Kidney glomerular epithelial cell (primary cell): ENCODE results near the gene FAS.
A peak's percentile ranks its signal among the peaks of the same experiment; 100 is the strongest.
"Not testable (repeated sequence)": the region's sequence is repeated elsewhere in the genome, so short reads cannot be mapped to it uniquely, and the experiment has no call there.

Experiments used
- DNase-seq: peaks from one replicate; lab custom pipeline; 2025; lab: John Stamatoyannopoulos, UW

FAS gene

DNA sequence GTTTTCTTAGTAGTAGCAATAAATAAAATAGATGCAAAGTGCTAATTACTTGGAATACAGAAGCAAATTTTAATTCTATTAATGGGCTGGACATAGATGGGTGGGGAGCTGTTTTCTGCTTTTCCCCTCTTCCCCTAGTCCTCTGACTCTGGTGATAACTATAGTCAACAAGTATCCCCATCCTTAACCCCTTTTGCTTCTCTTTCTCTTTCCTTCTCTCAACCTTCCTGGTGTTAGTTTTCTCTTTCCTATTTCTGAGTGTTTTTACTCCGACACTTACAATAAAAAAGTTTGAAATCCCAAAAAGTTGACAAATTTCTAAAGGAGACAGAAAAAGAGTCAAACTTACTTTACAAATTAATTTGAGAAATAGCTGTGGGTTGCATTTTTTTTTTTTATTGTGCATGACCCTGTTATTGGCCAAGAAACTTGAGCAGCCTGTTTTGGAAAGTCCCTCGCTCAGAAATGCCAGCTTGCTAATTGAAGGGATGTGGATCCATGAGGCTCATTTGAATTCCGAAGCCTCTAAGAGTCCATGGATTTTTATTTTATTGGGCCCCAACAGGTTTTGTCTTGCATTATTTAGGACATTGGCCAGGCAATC, 2.4 kb downstream of the FAS start:
- peak; percentile 36 for DNase-seq

- DNase-seq: peak; percentile 12
Measured at GRCh38 chr10:88994019-88994418, 3.4 kb downstream of the FAS start.

DNA sequence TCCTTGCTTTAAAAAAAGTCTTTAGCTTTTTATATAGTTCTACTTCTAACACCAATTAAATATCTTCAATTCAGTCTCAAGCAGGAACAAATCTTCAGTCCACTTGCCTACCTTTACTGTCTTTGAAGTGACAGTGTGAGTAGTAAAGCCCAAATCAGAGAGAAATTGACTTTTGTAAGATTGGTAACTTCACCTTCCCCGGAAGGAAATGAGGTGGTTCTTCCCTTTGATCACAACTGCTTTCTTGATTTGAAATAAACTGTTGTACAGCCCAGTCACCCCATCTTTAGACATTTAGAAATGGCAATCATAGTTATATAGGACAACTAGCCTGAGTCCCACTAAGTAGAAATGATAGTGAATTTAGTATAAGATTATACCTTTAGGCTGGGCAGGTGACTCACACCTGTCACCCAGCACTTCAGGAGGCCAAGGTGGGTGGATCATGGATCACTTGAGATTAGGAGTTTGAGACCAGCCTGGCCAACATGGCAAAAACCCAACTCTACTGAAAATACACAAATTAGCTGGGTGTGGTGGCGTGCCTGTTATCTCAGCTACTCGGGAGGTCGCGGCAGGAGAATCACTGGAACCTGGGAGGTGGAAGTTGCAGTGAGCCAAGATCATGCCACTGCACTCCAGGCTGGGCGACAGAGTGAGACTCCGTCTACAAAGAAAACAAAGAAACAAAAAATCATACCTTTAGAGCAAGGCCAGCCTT, 4.7 kb downstream of the FAS start:
- no peak for DNase-seq

DNA sequence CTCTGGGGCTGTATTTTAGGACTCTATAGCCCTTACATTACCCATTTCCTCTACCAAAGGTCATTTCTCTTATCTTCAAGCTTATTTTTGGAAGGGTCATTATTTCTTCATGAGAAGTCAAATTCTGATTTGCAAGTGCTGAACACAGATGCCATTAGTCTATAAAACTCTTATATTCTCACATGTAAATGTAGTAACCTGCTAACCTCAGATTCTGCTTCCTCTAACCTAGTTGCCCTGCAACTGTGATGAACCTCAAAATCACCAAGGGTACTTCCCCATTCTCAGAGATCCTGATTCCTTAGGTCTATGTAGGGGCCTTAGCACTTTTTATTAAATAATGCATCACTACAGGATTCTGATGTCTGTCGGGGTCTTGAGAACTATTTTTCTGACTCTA, 6.3 kb downstream of the FAS start:
- no peak for DNase-seq

- no peak for DNase-seq
Measured at GRCh38 chr10:88999625-89000024, 9.0 kb downstream of the FAS start.

- no peak for DNase-seq
Measured at GRCh38 chr10:89001024-89001728, 10.6 kb downstream of the FAS start.

GRCh38 chr10:89001729-89002072, 11.1 kb downstream of the FAS start:
- DNase-seq: no peak

- no peak for DNase-seq
Measured at GRCh38 chr10:89002226-89002978, 11.8 kb downstream of the FAS start.

DNA sequence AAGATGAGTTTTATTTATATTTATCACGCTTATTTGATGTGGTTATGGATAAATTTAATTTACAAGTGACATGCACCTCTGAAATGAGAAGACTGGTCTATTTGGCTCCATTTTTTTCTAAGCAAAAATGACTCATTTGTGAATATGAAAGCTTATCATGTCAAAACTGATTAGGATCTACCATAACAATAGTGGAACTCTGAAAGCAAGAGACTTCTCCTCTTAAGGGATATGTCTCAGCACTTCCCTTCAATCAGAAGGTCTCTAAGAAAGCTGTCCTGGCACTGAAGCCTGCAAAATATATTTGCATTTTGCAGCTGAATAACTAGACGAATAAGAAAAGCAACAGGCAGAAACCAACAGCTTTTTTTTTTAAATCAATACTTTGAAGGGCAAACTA, 12.7 kb downstream of the FAS start:
- no peak for DNase-seq

DNA sequence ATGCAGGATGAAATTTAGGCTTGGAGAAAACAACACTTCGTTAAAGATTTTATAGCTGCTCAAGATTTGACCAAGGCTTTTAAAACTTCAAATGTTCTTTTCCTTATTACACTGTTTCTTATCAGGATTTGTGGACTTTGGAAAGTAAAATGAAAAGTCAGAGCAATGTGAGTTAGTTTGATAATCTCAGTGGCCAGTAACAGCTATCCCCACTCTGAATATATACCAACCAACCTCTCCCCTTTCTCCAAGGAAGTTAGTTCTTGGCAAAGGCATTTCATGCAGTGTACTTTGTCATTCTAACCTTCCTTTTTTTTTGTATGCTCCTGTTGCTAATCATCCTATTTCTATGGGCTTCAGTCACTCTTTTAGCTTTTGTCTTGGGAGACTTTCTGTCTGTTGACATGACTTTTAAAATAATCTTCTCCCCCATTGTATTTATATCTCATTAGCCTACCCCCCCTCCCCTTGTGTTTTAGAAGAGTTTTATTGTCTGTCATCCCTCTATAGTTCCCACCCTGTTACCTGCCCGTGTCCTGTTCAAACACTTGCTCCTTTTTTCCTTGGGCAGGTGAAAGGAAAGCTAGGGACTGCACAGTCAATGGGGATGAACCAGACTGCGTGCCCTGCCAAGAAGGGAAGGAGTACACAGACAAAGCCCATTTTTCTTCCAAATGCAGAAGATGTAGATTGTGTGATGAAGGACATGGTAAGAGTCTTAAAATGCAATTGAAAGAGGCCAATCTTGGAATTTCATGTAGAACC, 16.7 kb downstream of the FAS start:
- no peak for DNase-seq

DNA sequence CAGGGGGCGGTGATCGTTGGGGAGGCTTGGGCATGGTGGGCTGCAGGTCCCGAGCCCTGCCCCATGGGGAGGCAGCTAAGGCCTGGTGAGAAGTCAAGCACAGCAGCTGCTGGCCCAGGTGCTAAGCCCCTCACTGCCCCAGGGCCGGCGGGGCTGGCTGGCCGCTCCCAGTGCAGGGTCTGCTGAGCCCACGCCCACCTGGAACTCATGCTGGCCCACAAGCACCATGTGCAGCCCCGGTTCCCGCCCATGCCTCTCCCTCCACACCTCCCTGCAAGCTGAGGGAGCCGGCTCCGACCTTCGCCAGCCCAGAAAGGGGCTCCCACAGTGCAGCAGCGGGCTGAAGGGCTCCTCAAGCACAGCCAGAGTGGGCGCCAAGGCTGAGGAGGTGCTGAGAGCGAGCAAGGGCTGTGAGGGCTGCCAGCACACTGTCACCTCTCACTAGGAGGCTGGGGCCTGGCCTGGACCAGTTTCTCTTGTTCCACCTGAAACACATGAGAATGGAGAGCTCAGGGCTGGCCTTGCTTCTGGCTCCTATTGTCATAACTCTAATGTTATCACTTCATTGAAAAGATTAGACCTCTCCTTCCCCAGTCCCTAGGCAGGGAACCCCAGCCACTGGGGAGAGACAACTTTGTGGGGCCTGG, 28.2 kb downstream of the FAS start:
- DNase-seq: not testable (repeated sequence)

- DNase-seq: no peak
Measured at GRCh38 chr10:89019569-89020327, 29.1 kb downstream of the FAS start.

- not testable (repeated sequence) for DNase-seq
Measured at GRCh38 chr10:89021526-89021925, 30.9 kb downstream of the FAS start.

GRCh38 chr10:89022734-89023133, 32.1 kb downstream of the FAS start:
- peak; percentile 12 for DNase-seq

DNA sequence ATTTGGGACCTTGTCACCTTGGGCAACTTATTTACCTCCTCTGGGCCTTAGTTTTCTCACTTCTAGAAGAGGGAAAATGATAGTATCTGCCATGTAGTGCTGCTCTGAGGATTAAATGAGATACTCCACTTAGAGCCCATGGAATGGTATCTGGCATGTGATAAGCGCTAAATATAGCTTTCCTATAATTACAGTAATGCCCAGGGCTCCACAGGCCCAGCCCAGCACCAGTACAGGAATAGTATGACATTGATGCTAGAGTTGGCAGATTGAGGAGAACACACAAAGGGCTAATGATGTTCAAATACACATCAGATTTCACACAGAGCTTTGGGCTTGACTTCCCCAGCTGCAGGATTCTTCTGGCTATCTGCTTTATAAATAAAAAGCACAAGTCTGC, 34.9 kb downstream of the FAS start:
- no peak for DNase-seq

GRCh38 chr10:89029181-89029580, 38.6 kb downstream of the FAS start:
- DNase-seq: no peak

DNA sequence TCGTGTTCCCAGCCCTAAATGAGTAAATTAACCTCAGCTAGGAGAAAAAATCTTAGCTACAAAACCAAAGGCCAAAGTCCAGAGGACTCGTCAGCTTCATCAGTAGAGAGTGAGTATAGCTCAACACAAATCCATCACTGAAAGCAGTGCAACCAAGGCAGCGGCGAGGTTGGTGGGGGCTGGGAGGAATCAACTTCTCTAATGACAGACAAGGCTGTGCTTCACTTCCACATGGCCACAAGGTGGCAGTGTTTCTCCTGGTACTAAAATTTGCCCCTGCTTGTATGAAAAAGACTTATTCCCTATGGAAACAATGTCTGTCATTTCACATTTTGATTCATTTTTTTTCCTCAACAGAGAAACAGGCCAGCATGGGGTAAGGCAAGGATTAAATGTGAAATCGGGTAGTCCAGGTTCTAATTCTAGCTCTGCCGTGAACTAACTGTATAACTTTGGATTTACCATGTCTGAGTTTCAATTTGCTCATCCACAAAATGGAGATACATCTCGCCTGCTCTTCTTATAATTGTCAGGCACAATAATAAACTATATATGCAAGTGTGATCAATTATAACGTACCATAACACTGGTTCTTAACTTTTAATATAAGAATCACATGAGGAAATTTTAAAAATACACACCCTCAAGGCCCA, 39.3 kb downstream of the FAS start:
- peak; percentile 59 for DNase-seq

DNA sequence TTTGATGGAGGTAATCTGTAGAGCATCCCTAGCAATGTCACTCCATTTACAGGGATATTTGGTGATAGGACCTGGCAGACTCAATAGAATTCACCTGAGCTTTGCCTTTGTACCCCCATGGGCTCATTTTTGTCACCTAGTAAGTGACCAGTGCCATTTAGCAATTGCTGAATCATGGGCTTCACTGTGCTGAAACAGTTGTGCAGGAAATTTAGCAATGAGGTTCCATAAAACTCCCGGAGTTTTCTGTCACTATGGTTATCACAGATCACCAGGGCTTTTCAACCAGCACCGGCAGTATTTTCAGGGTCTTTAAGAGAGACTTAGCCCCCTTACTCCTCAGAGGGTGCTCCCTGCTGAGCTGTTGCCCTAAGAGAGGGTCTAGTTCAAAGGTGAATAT, 40.2 kb downstream of the FAS start:
- no peak for DNase-seq

DNA sequence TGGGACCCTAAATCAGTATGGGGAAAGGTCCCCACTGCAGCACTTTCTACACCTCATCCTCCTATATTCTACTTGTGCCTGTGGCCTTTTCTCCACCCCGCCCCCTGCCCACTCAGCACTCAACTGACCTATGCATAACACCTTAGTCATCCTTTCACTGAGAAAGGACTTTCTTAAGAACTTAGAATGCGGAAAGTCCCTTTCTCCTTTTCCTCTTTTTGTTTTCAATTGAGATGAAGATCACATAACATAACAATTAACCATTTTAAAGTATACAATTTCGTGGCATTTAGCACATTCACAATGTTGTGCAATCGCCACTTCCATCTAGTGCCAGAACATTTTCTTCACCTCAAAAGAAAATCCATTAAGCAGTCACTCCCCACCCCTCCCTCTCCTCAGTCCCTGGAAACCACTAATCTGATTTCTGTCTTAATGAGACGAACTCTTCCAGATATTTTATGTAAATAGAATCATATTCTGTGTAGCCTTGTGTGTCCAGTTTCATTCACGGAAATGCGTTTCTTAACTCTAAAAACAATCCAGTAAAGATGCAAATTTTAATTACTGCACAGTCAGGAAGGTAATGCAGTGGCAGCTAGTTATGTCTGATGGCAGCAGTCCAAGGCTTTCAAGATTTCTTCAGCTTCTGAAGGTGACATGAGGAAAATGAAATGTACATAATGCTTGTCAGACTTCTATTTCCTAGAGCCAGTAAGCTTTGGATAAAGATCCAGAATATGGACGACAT, 41.7 kb downstream of the FAS start:
- DNase-seq: peak; percentile 69
